GM08714 (cell line): ENCODE results near the gene PGBD5.

Source experiments
- H3K4me3 ChIP-seq: fragments of 200-500 bp; sonication (Bioruptor generic); 2 replicates; pipeline ENCODE4 v1.5.1; 2014; ENCODE audit warnings: mild to moderate bottlenecking, low read length, inconsistent platforms
- ZNF274 ChIP-seq: IDR thresholded peaks from 2 replicates; pipeline ENCODE4 v1.6.1; 2012; ENCODE audit warnings: mild to moderate bottlenecking, low read depth, low read length

PGBD5 gene

GRCh38 chr1:230347896-230348295 is 78.2 kb downstream of the PGBD5 start:
- TF ChIP-seq ZNF274, result no peak
- no peak overlapping the region for H3K4me3 ChIP-seq

GRCh38 chr1:230345139-230345885 is 80.8 kb downstream of the PGBD5 start:
- no peak overlapping the region for H3K4me3 ChIP-seq
- no peak for TF ChIP-seq ZNF274

- no peak overlapping the region for H3K4me3 ChIP-seq
- TF ChIP-seq ZNF274, result no peak
Measured at GRCh38 chr1:230342699-230343098, 83.4 kb downstream of the PGBD5 start.

- H3K4me3 ChIP-seq, result no peak overlapping the region
- TF ChIP-seq ZNF274, result no peak
Measured at GRCh38 chr1:230342019-230342418, 84.1 kb downstream of the PGBD5 start.

- TF ChIP-seq ZNF274, result no peak
- no peak overlapping the region for H3K4me3 ChIP-seq
Measured at GRCh38 chr1:230341162-230341546, 85.0 kb downstream of the PGBD5 start.

GRCh38 chr1:230340526-230341161 is 85.5 kb downstream of the PGBD5 start:
- no peak for TF ChIP-seq ZNF274
- H3K4me3 ChIP-seq, result no peak overlapping the region

- no peak overlapping the region for H3K4me3 ChIP-seq
- no peak for TF ChIP-seq ZNF274
Measured at GRCh38 chr1:230339033-230339432, 87.1 kb downstream of the PGBD5 start.

- H3K4me3 ChIP-seq, result no peak overlapping the region
- no peak for TF ChIP-seq ZNF274
Measured at GRCh38 chr1:230337266-230337665, 88.9 kb downstream of the PGBD5 start.

GRCh38 chr1:230335861-230336522 is 90.1 kb downstream of the PGBD5 start:
- no peak for TF ChIP-seq ZNF274
- no peak overlapping the region for H3K4me3 ChIP-seq

- no peak overlapping the region for H3K4me3 ChIP-seq
- TF ChIP-seq ZNF274, result no peak
Measured at GRCh38 chr1:230334447-230334837, 91.7 kb downstream of the PGBD5 start.

- no peak overlapping the region for H3K4me3 ChIP-seq
- TF ChIP-seq ZNF274, result no peak
Measured at GRCh38 chr1:230333590-230334446, 92.3 kb downstream of the PGBD5 start.

- peak overlapping the region; percentile 41; the same call in 1 of the 2 replicates for H3K4me3 ChIP-seq
- no peak for TF ChIP-seq ZNF274
Measured at GRCh38 chr1:230332575-230333066, 93.5 kb downstream of the PGBD5 start.

GRCh38 chr1:230332061-230332460 is 94.1 kb downstream of the PGBD5 start:
- TF ChIP-seq ZNF274, result no peak
- H3K4me3 ChIP-seq, result peak overlapping the region; percentile 41; the same call in 1 of the 2 replicates

- no peak overlapping the region for H3K4me3 ChIP-seq
- TF ChIP-seq ZNF274, result no peak
Measured at GRCh38 chr1:230330157-230330556, 96.0 kb downstream of the PGBD5 start.
